ENCODE data around the gene TXNDC12.

- TF ChIP-seq CTCF (IDR thresholded peaks at IDR 0.05 in 2 of 3, conservative IDR thresholded peaks at IDR 0.05 in 1 of 3; ENCODE audit: insufficient read depth in 2 of 3, low read depth in 1 of 3, low read length in 3 of 3) (no peak), TFAP4 (CRISPR knock-in tag; IDR thresholded peaks at IDR 0.05; ENCODE audit: borderline replicate concordance) (no peak), RERE (CRISPR knock-in tag; IDR thresholded peaks at IDR 0.05; ENCODE audit: borderline replicate concordance) (no peak), U2AF1 (optimal IDR thresholded peaks at IDR 0.05; ENCODE audit: low read depth, low read length) (no peak)
Observed at GRCh38 chr1:52098139-52098871, 43.3 kb upstream of the TXNDC12 start.
